DND-41 (cell line): ENCODE data around the gene MACROD2.

ENCODE experiments used
- ATAC-seq: fragments of 200-7000 bp; cut with Tn5 transposase; 3 replicates; pipeline ENCODE4 v1.9.1; 2021; ENCODE audit warnings: low read depth; ENCODE audit not compliant: insufficient read depth
- DNase-seq: peaks from one replicate; pipeline ENCODE4 v3.0.0-alpha.2; 2020
- H2AFZ ChIP-seq: 2 replicates; pipeline ENCODE4 v1.6.0; 2012; ENCODE audit warnings: low read depth, low read length
- H3K27ac ChIP-seq: 2 replicates; pipeline ENCODE4 v1.5.1; 2012; ENCODE audit warnings: low read length, inconsistent platforms
- H3K27me3 ChIP-seq: fragments of 200-600 bp; sonication (generic); 2 replicates; pipeline ENCODE4 v1.6.0; 2012; ENCODE audit warnings: low read length, mild to moderate bottlenecking, inconsistent platforms; ENCODE audit not compliant: insufficient read depth, poor library complexity
- H3K36me3 ChIP-seq: 2 replicates; pipeline ENCODE4 v1.5.1; 2012; ENCODE audit warnings: low read length, inconsistent platforms; ENCODE audit not compliant: insufficient read depth
- H3K4me1 ChIP-seq: 2 replicates; pipeline ENCODE4 v1.5.1; 2012; ENCODE audit warnings: mild to moderate bottlenecking, low read length; ENCODE audit not compliant: insufficient read depth
- H3K4me2 ChIP-seq: 2 replicates; pipeline ENCODE4 v1.6.0; 2012; ENCODE audit warnings: mild to moderate bottlenecking, moderate library complexity, low read length, inconsistent platforms; ENCODE audit not compliant: insufficient read depth
- H3K4me3 ChIP-seq, 2 experiments: fragments of 200-600 bp in 1 of 2; shearing (Covaris generic) in 1 of 2; 2 replicates each; pipeline ENCODE4 v1.5.1; 2012 to 2016; ENCODE audit warnings: inconsistent platforms in 2 of 2, low read length in 2 of 2, mild to moderate bottlenecking in 2 of 2, low read depth in 1 of 2, moderate library complexity in 1 of 2
- H3K79me2 ChIP-seq: 2 replicates; pipeline ENCODE4 v1.6.0; 2012; ENCODE audit warnings: low read length, inconsistent platforms; ENCODE audit not compliant: insufficient read depth
- H3K9ac ChIP-seq: 2 replicates; pipeline ENCODE4 v1.6.0; 2012; ENCODE audit warnings: low read depth, mild to moderate bottlenecking, inconsistent platforms, low read length, moderate library complexity
- H3K9me3 ChIP-seq: 2 replicates; pipeline ENCODE4 v1.5.1; 2012; ENCODE audit warnings: low read length, moderate library complexity, mild to moderate bottlenecking, inconsistent platforms; ENCODE audit not compliant: insufficient read depth, severe bottlenecking
- H4K20me1 ChIP-seq: 2 replicates; pipeline ENCODE4 v1.6.0; 2012; ENCODE audit warnings: low read length; ENCODE audit not compliant: insufficient read depth
- CTCF ChIP-seq: IDR thresholded peaks from 2 replicates; pipeline ENCODE4 v1.5.1; 2012; ENCODE audit warnings: borderline replicate concordance, low read length, moderate library complexity, mild to moderate bottlenecking; ENCODE audit not compliant: poor library complexity, severe bottlenecking; ENCODE audit errors: extremely low read depth
- EZH2 ChIP-seq: IDR thresholded peaks from 3 replicates; pipeline ENCODE4 v1.6.1; 2012; ENCODE audit warnings: borderline replicate concordance, low read depth, mild to moderate bottlenecking, moderate library complexity, low read length, inconsistent platforms; ENCODE audit not compliant: severe bottlenecking

The MACROD2 gene

GRCh38 chr20:15610787-15611186, 1615.5 kb downstream of the MACROD2 start:
- TF ChIP-seq EZH2 (no peak), CTCF (no peak)
- H3K4me3 ChIP-seq = no peak overlapping the region
- H2AFZ ChIP-seq = no peak overlapping the region
- no peak for ATAC-seq
- no peaks in the 10 kb centered on the region for H3K36me3 ChIP-seq
- H3K9me3 ChIP-seq = no peaks in the 10 kb centered on the region
- no peak overlapping the region for H3K9ac ChIP-seq
- no peaks in the 10 kb centered on the region for H3K4me1 ChIP-seq
- no peak for DNase-seq
- H3K27ac ChIP-seq = no peak overlapping the region
- no peaks in the 10 kb centered on the region for H4K20me1 ChIP-seq
- H3K79me2 ChIP-seq = no peaks in the 10 kb centered on the region
- H3K4me2 ChIP-seq = no peak overlapping the region
- H3K27me3 ChIP-seq = no peaks in the 10 kb centered on the region

- TF ChIP-seq EZH2 = no peak
- TF ChIP-seq CTCF = no peak
- Histone ChIP-seq H3K27me3 (no peaks in the 10 kb centered on the region), H3K9ac (no peak overlapping the region), H3K4me1 (no peaks in the 10 kb centered on the region), H3K4me2 (no peak overlapping the region), H3K27ac (no peak overlapping the region), H3K79me2 (no peaks in the 10 kb centered on the region), H4K20me1 (no peaks in the 10 kb centered on the region), H2AFZ (no peak overlapping the region), H3K36me3 (no peaks in the 10 kb centered on the region), H3K4me3 (no peak overlapping the region), H3K9me3 (no peaks in the 10 kb centered on the region)
- DNase-seq (no peak), ATAC-seq (no peak)
These were observed 1616.2 kb downstream of the MACROD2 start for GRCh38 chr20:15611541-15611940.

- Histone ChIP-seq H3K9me3 (no peaks in the 10 kb centered on the region), H2AFZ (no peak overlapping the region), H3K4me3 (no peak overlapping the region), H3K9ac (no peak overlapping the region), H3K4me2 (no peak overlapping the region), H3K4me1 (no peaks in the 10 kb centered on the region), H4K20me1 (no peaks in the 10 kb centered on the region), H3K79me2 (no peaks in the 10 kb centered on the region), H3K36me3 (no peaks in the 10 kb centered on the region), H3K27me3 (no peaks in the 10 kb centered on the region), H3K27ac (no peak overlapping the region)
- DNase-seq (no peak), ATAC-seq (no peak)
- TF ChIP-seq CTCF (no peak), EZH2 (no peak)
These were observed 1616.9 kb downstream of the MACROD2 start for GRCh38 chr20:15612198-15612597.

GRCh38 chr20:15612769-15613168, 1617.5 kb downstream of the MACROD2 start:
- no peak overlapping the region for H3K27ac ChIP-seq
- no peaks in the 10 kb centered on the region for H3K36me3 ChIP-seq
- DNase-seq (no peak), ATAC-seq (no peak)
- no peaks in the 10 kb centered on the region for H4K20me1 ChIP-seq
- H3K4me1 ChIP-seq = no peaks in the 10 kb centered on the region
- H3K27me3 ChIP-seq = no peaks in the 10 kb centered on the region
- H3K4me2 ChIP-seq = no peak overlapping the region
- H2AFZ ChIP-seq = no peak overlapping the region
- no peak overlapping the region for H3K4me3 ChIP-seq
- H3K9ac ChIP-seq = no peak overlapping the region
- no peaks in the 10 kb centered on the region for H3K9me3 ChIP-seq
- TF ChIP-seq CTCF = no peak
- H3K79me2 ChIP-seq = no peaks in the 10 kb centered on the region
